ENCODE measurements around the gene BBS2. TPM values are rescaled to one million over a fixed set of nuclear protein-coding genes. Genes with fewer than 3 reads are reported as not detected.

The BBS2 gene
- total RNA-seq, 2 experiments from 2014 or later, result 13.9 to 18.3 TPM

- no peaks in the 10 kb centered on the region for H3K4me1 ChIP-seq (ENCODE audit: insufficient read depth, low read length, poor library complexity, severe bottlenecking)
- no peak overlapping the region for H3K4me3 ChIP-seq (ENCODE audit: low read depth, low read length, poor library complexity, severe bottlenecking)
- TF ChIP-seq EZH2phosphoT487 (IDR thresholded peaks at IDR 0.05; ENCODE audit: borderline replicate concordance, low read depth, low read length) (no peak), CTCF (conservative IDR thresholded peaks at IDR 0.05; ENCODE audit: low read length) (no peak)
- H3K27ac ChIP-seq (ENCODE audit: low read depth, low read length, poor library complexity, severe bottlenecking), result no peak overlapping the region
- H3K79me2 ChIP-seq (ENCODE audit: insufficient read depth, low read depth, low read length), result no peaks in the 10 kb centered on the region
- no peak overlapping the region for H3K4me2 ChIP-seq (ENCODE audit: low read length)
- no peaks in the 10 kb centered on the region for H4K20me1 ChIP-seq (ENCODE audit: insufficient read depth, low read length)
- intact Hi-C loops (cut with micrococcal nuclease; ENCODE audit: unreplicated experiment), result no loop called here
- DNase-seq (ENCODE audit: low spot score), result no peak
- H3K9me2 ChIP-seq (ENCODE audit: insufficient read depth, low read length), result no peaks in the 10 kb centered on the region
- H3K9me3 ChIP-seq (ENCODE audit: low read length), result no peaks in the 10 kb centered on the region
- ChIA-PET POLR2A (interaction anchor here (1.1 to 2.8 kb wide), 4 partner anchors 9 to 21 kb away, joined by 3 to 9 read pairs (median 4); partner anchors contain the start of genes NUDT21 and OGFOD1), CTCF (ENCODE audit: unreplicated experiment) (interaction anchor here (0.6 kb wide), 1 partner anchor 10 kb away, joined by 3 read pairs; no protein-coding TSS in a partner anchor)
- H2AFZ ChIP-seq (ENCODE audit: low read length), result no peak overlapping the region
- H3K36me3 ChIP-seq (ENCODE audit: insufficient read depth, low read length), result peaks cover 96% of the 10 kb centered on the region
- no TSS peak for BruUV-seq (replicated peaks)
These were observed 59.7 kb downstream of the BBS2 start for GRCh38 chr16:56460101-56460500.

GRCh38 chr16:56457927-56458470 is 61.8 kb downstream of the BBS2 start:
- DNase-seq (ENCODE audit: low spot score), result no peak
- no peak for TF ChIP-seq EZH2phosphoT487 (IDR thresholded peaks at IDR 0.05; ENCODE audit: borderline replicate concordance, low read depth, low read length)
- TF ChIP-seq CTCF (conservative IDR thresholded peaks at IDR 0.05; ENCODE audit: low read length), result no peak
- no peaks in the 10 kb centered on the region for H3K9me2 ChIP-seq (ENCODE audit: insufficient read depth, low read length)
- peaks cover 6% of the 10 kb centered on the region for H3K4me1 ChIP-seq (ENCODE audit: insufficient read depth, low read length, poor library complexity, severe bottlenecking)
- POLR2A ChIA-PET, result no interaction called here
- no peaks in the 10 kb centered on the region for H3K9me3 ChIP-seq (ENCODE audit: low read length)
- no TSS peak for BruUV-seq (replicated peaks)
- 0 out of 2 replicates have a peak, but pooled peaks cover 7% of the 10 kb centered on the region for H4K20me1 ChIP-seq (ENCODE audit: insufficient read depth, low read length)
- CTCF ChIA-PET (ENCODE audit: unreplicated experiment), result no interaction called here
- intact Hi-C loops (cut with micrococcal nuclease; ENCODE audit: unreplicated experiment), result no loop called here
- H3K4me2 ChIP-seq (ENCODE audit: low read length), result no peak overlapping the region
- no peak overlapping the region for H3K4me3 ChIP-seq (ENCODE audit: low read depth, low read length, poor library complexity, severe bottlenecking)
- peaks cover 8% of the 10 kb centered on the region for H3K79me2 ChIP-seq (ENCODE audit: insufficient read depth, low read depth, low read length)
- H3K36me3 ChIP-seq (ENCODE audit: insufficient read depth, low read length), result peaks cover 97% of the 10 kb centered on the region
- H2AFZ ChIP-seq (ENCODE audit: low read length), result no peak overlapping the region
- H3K27ac ChIP-seq (ENCODE audit: low read depth, low read length, poor library complexity, severe bottlenecking), result no peak overlapping the region
